ENCODE measurements around the gene OLIG1.

The OLIG1 gene

DNA sequence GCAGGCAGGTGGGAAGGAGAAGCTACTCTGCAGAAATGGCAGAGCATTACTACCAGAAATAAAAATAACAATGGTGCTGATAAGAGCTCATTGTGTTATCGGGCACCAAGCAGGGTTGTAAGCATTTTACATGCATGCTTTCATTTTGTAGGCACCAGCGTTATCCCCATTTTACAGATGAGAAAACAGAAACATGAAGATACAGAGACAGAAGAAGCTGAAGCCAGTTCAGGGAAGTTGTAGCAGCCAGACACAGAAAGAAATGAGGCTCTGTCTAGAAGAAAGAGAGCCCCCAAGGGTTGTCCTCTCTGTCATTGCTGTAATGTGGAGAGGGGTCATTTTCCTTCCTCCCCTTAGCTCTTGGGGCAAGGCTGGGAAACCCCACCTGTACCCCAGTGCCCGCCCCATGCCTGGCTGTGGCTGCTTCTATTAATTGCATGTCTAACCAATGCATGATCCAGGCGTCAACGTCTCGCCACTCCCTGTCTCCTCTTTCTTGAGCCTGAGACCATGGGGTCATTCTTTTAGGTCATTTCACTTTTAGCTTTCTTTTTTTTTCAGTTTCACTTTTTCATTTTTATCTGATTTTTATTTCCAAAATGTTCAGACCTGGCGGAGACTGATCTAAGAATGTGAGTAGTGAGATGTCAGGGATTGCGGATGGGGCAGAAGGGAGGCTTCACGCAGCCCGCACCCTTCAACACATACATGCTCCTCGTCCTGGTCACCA lies 6.8 kb downstream of the OLIG1 start:
- TF ChIP-seq ZFX (IDR thresholded peaks at IDR 0.05): no peak
- TF ChIP-seq, protein P1, sequence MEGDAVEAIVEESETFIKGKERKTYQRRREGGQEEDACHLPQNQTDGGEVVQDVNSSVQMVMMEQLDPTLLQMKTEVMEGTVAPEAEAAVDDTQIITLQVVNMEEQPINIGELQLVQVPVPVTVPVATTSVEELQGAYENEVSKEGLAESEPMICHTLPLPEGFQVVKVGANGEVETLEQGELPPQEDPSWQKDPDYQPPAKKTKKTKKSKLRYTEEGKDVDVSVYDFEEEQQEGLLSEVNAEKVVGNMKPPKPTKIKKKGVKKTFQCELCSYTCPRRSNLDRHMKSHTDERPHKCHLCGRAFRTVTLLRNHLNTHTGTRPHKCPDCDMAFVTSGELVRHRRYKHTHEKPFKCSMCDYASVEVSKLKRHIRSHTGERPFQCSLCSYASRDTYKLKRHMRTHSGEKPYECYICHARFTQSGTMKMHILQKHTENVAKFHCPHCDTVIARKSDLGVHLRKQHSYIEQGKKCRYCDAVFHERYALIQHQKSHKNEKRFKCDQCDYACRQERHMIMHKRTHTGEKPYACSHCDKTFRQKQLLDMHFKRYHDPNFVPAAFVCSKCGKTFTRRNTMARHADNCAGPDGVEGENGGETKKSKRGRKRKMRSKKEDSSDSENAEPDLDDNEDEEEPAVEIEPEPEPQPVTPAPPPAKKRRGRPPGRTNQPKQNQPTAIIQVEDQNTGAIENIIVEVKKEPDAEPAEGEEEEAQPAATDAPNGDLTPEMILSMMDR (conservative IDR thresholded peaks at IDR 0.05): no peak
- no peak overlapping the region for H3K27ac ChIP-seq

DNA sequence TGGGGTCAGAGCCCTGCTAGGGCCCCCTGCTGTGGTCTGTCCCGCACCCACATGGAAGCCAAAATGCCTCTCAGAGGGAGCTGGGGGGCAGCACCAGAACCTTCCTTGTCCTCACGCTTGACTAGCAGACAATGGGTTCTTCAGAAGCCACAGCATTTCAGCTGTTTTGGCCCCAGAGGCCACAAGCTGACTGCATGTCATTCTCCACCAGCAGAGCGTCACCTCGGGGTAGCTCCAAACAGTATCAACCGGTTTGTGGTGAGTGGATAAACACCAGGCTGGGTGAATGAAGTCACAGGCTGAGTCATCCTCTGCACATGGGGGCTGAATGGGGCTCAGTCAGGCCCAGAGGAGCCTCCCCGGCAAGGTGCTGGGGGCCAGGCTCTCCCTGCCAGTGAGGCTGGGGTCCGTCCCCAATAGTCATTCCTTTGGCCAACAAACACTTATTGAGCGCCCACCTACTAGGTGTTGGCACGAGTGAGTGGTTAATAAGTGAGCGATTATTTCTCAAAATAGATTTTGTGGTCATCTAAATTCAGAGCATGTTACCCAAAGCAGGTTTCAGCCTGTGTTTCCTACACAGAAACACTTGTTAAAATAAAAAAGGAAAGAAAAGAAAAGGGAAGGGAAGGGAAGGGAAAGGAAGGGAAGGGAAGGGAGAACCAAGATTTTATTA lies 9.1 kb downstream of the OLIG1 start:
- no peak overlapping the region for H3K27ac ChIP-seq

DNA sequence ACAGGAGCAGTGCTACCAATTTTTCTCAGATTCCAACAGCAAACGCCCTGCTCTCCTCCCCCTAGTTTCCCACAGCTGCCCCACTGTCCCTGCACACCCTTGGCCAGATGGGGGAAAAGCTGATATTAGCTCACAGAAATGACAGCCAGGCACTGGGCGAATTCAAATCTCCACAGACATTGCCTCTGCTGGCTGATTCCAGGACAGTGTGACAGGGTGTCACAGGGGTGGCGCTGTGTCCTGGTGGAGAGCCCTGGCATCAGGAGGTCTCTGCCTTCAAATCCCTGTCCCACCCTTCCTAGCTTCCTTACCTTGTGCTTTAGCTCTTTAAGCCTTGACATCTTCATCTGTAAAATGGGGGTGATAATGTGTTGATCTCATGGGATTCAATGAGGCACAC lies 10.4 kb downstream of the OLIG1 start:
- TF ChIP-seq, protein P1 (conservative IDR thresholded peaks at IDR 0.05): no peak
- no peak for TF ChIP-seq ZFX (IDR thresholded peaks at IDR 0.05)
- H3K27ac ChIP-seq: no peak overlapping the region

More for the DNA sequence above, 9.1 kb downstream of the OLIG1 start:
- no peak for TF ChIP-seq ZFX (IDR thresholded peaks at IDR 0.05)
- TF ChIP-seq, protein P1 (conservative IDR thresholded peaks at IDR 0.05): no peak

DNA sequence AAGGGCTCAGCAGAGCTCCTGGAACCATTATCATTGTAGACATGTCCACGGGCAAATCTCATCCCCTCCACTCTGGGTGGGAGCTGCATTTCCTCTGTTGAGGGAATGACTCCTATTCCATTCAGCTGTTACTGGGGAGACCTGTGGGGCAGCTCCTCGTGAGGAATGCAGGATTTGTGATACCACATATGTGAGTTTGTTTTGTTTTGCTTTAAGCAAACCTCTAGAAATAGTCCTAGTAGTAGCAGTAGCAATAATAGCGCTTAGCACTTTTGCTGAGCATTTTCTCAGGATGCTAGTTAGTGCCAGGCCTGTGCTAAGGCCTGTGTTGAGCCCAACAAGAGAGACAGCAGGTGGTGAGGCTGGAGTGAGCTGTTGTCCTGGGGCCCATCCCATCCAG lies 10.8 kb downstream of the OLIG1 start:
- TF ChIP-seq, protein P1 (conservative IDR thresholded peaks at IDR 0.05): no peak
- TF ChIP-seq ZFX (IDR thresholded peaks at IDR 0.05): no peak

DNA sequence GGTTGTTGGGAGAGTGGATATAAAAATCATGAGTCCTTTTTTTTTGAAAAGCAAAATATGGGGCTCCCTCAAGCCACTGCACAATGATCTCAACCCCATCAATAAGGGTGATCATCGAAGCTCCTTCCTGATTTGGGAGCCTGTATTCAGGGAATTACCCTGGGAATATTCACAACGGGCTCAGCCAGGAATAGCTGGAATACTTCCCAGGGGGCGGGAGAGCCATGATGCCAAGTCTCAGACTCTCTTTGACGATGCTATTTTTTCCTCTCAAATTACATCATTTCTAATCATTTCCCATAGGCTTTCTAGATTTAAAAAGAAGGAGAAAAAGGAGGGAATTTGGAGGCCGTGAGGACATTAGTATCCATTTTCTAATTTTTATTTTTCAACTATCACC lies 18.4 kb downstream of the OLIG1 start:
- H3K27ac ChIP-seq: no peak overlapping the region
- TF ChIP-seq, protein P1 (conservative IDR thresholded peaks at IDR 0.05): no peak
- no peak for TF ChIP-seq ZFX (IDR thresholded peaks at IDR 0.05)

More for the DNA sequence above, 10.8 kb downstream of the OLIG1 start:
- H3K27ac ChIP-seq: no peak overlapping the region

DNA sequence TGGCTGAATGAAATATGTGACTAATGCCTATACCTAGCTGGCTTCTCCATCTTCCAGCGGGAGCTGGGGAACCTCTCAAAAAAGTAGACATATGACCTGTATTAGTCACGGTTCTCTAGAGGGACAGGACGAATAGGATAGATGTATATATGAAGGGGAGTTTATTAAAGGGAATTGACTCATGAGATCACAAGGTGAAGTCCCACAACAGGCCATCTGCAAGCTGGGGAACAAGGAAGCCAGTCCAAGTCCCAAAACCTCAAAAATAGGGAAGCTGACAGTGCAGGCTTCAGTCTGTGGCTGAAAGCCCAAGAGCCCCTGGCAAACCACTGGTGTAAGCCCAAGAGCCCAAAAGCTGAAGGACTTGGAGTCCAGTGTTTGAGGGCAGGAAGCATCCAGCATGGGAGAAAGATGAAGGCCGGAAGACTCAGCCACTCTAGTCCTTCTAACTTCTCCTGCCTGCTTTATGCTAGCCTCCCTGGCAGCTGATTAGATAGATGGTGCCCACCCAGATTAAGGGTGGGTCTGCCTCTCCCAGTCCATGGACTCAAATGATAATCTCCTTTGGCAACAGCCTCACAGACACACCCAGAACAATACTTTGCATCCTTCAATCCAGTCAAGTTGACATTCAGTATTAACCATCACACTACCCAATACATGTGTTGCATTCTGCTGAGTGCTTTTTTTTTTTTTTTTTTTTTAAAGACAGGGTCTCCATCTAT lies 19.6 kb downstream of the OLIG1 start:
- TF ChIP-seq, protein P1 (conservative IDR thresholded peaks at IDR 0.05): no peak
- no peak for TF ChIP-seq ZFX (IDR thresholded peaks at IDR 0.05)
- no peak overlapping the region for H3K27ac ChIP-seq

DNA sequence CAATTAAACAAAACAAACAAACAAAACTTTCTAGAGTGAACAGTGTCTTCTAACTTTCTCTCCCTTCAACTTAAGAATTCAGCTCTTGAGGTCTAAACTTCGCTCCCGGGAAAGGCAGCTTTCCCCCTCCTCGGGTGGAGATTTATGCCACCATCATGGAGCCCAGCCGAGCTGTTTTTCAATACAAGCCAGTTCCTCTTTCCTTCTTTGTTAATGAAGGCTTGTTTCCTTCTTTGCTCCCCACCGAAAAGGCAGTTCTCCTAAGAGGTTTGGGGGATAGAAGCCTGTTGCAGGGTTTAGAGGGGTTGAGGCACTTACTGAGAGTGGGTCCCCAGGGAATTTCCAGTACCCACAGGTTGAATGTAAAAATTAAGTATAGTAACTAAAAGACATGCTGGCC lies 26.5 kb downstream of the OLIG1 start:
- H3K27ac ChIP-seq: no peak overlapping the region
- TF ChIP-seq, protein P1 (conservative IDR thresholded peaks at IDR 0.05): no peak
- TF ChIP-seq ZFX (IDR thresholded peaks at IDR 0.05): no peak

Data from C4-2B (cell line).